GM21825 (cell line): Measurements from ENCODE around the gene NANOS3.

Experiments used
- ATAC-seq: cut with Tn5 transposase; IDR thresholded peaks from one replicate; pipeline ENCODE4 v1.9.1; 2021; ENCODE audit warnings: mild to moderate bottlenecking, moderate library complexity; ENCODE audit not compliant: unreplicated experiment

Gene NANOS3

GRCh38 chr19:13876834-13877233 is at the start of gene NANOS3:
NANOS3 (plus strand) TSS chr19:13877134; CDS start chr19:13877249, 115 bp downstream.
- ATAC-seq: no peak

GRCh38 chr19:13827656-13828055 is 49.3 kb upstream of the NANOS3 start:
- no peak for ATAC-seq

GRCh38 chr19:13830114-13830740 is 46.7 kb upstream of the NANOS3 start:
- no peak for ATAC-seq

GRCh38 chr19:13830741-13831536 is 46.0 kb upstream of the NANOS3 start:
- ATAC-seq: no peak

- ATAC-seq: no peak
These were observed 45.1 kb upstream of the NANOS3 start for GRCh38 chr19:13831537-13832467.

- peak; percentile 68 for ATAC-seq
These were observed 43.3 kb upstream of the NANOS3 start for GRCh38 chr19:13833330-13834243.

GRCh38 chr19:13834244-13835069 is 42.5 kb upstream of the NANOS3 start:
- no peak for ATAC-seq

GRCh38 chr19:13835791-13836723 is 40.9 kb upstream of the NANOS3 start:
- ATAC-seq: no peak

- no peak for ATAC-seq
These were observed 38.4 kb upstream of the NANOS3 start for GRCh38 chr19:13838435-13839129.

- ATAC-seq: peak; percentile 41
These were observed 37.6 kb upstream of the NANOS3 start for GRCh38 chr19:13839130-13839937.

GRCh38 chr19:13839938-13840304 is 37.0 kb upstream of the NANOS3 start:
- no peak for ATAC-seq

- ATAC-seq: no peak
These were observed 36.4 kb upstream of the NANOS3 start for GRCh38 chr19:13840305-13841085.

GRCh38 chr19:13841086-13841961 is 35.6 kb upstream of the NANOS3 start:
- no peak for ATAC-seq

- ATAC-seq: no peak
These were observed 35.0 kb upstream of the NANOS3 start for GRCh38 chr19:13841962-13842290.
